Fibroblast of pulmonary artery (primary cell): ENCODE measurements around the gene ADAP1.
A peak's percentile ranks its signal among the peaks of the same experiment; 100 is the strongest.
"Not testable (repeated sequence)": the region's sequence is repeated elsewhere in the genome, so short reads cannot be mapped to it uniquely, and the experiment has no call there.

Experiments used
- DNase-seq: peaks from one replicate; pipeline ENCODE4 v3.0.0-alpha.2; 2010; ENCODE audit warnings: low read depth
- H3K4me3 ChIP-seq: replicated peaks from 2 replicates; pipeline ENCODE4 v1.5.1; 2011; ENCODE audit warnings: low read depth, mild to moderate bottlenecking, control low read depth, low read length, moderate library complexity
- TF ChIP-seq, protein P1 (sequence below): IDR thresholded peaks from 2 replicates; pipeline ENCODE4 v1.5.1; 2011; ENCODE audit warnings: mild to moderate bottlenecking, control low read depth, low read length, inconsistent platforms; ENCODE audit errors: missing control alignments

Gene ADAP1

GRCh38 chr7:964401-965231, 10.1 kb upstream of the ADAP1 start:
- H3K4me3 ChIP-seq, result no peak overlapping the region
- peak; percentile 60 for DNase-seq
- TF ChIP-seq, protein P1, sequence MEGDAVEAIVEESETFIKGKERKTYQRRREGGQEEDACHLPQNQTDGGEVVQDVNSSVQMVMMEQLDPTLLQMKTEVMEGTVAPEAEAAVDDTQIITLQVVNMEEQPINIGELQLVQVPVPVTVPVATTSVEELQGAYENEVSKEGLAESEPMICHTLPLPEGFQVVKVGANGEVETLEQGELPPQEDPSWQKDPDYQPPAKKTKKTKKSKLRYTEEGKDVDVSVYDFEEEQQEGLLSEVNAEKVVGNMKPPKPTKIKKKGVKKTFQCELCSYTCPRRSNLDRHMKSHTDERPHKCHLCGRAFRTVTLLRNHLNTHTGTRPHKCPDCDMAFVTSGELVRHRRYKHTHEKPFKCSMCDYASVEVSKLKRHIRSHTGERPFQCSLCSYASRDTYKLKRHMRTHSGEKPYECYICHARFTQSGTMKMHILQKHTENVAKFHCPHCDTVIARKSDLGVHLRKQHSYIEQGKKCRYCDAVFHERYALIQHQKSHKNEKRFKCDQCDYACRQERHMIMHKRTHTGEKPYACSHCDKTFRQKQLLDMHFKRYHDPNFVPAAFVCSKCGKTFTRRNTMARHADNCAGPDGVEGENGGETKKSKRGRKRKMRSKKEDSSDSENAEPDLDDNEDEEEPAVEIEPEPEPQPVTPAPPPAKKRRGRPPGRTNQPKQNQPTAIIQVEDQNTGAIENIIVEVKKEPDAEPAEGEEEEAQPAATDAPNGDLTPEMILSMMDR, result peak; percentile 22

GRCh38 chr7:963236-964078, 9.0 kb upstream of the ADAP1 start:
- TF ChIP-seq, protein P1, result no peak
- DNase-seq, result no peak
- H3K4me3 ChIP-seq, result no peak overlapping the region

- TF ChIP-seq, protein P1, result no peak
- H3K4me3 ChIP-seq, result no peak overlapping the region
- no peak for DNase-seq
Measured at GRCh38 chr7:962401-963081, 8.1 kb upstream of the ADAP1 start.

DNA sequence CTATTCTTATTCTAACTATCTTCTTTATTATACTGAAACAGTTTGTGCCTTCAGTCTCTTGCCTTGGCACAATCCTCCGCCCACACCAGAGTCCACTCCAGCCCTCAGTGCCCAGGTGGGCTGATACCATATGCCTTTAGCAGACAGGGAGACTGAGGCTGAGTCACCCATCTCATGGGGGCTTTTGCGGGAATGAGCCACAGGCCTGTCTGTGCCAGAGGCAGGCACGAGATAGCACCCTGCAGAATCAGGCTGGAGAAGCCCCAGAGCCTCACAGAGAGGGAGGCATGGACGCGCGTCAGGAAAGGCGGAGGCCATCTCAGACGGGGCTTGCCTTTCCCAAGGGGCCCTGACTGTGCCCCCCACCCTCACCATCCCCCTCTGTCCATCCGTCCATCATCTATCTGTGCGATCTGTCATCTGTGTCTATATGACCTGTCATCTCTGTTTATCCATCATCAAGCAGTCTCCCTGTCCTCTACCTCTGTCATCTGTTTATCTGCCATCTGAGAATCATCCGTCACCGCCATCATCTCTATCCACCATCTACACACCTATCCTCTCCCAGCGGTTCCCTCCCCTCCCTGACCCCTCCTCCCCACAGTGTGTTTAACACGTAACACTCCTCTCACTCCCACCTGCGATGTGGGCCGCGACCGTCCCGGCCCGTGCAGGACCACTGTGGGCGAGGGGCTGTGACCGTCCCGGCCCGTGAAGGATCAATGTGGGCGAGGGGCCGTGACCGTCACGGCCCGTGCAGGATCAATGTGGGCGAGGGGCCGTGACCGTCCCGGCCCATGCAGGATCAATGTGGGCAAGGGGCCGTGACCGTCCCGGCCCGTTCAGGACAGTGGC, 7.3 kb upstream of the ADAP1 start:
- DNase-seq, result no peak
- no peak overlapping the region for H3K4me3 ChIP-seq
- TF ChIP-seq, protein P1, result no peak

GRCh38 chr7:960972-961371, 6.5 kb upstream of the ADAP1 start:
- not testable (repeated sequence) for DNase-seq, H3K4me3 ChIP-seq

GRCh38 chr7:960269-960871, 5.9 kb upstream of the ADAP1 start:
- no peak for DNase-seq
- TF ChIP-seq, protein P1, result no peak
- no peak overlapping the region for H3K4me3 ChIP-seq

- not testable (repeated sequence) for DNase-seq, H3K4me3 ChIP-seq
Measured at GRCh38 chr7:959740-960139, 5.3 kb upstream of the ADAP1 start.
